PC-9 (cell line): ENCODE measurements around the gene PFKFB3. TPM values are rescaled to one million over a fixed set of nuclear protein-coding genes. Genes with fewer than 3 reads are reported as not detected.

Experiments used
- BruUV-seq: library from RNA; stranded (reverse); fragments of 400-500 nt; replicated peaks from 2 replicates; lab custom pipeline; 2021; lab: Mats Ljungman, UMichigan
- CTCF ChIA-PET: fragments of 300-600 bp; sonication (Branson Sonifier 250); formaldehyde crosslinking; loops from one replicate; lab custom pipeline; 2022; ENCODE audit warnings: antibody characterized with exemption; lab: Charles Lee
- POLR2A ChIA-PET: fragments of 300-600 bp; sonication (Branson Sonifier 250); formaldehyde crosslinking; loops from one replicate; lab custom pipeline; 2022; ENCODE audit warnings: antibody characterized with exemption; ENCODE audit not compliant: unreplicated experiment; lab: Charles Lee
- DNase-seq, 2 experiments: peaks; one replicate each; pipeline versions ENCODE4 v3.0.0 to v3.0.0-alpha.2; 2015 to 2022; ENCODE audit warnings: mixed read lengths in 1 of 2
- H2AFZ ChIP-seq: fragments of 200-600 bp; sonication (generic); 2 replicates; pipeline ENCODE4 v1.8.1; 2017; ENCODE audit warnings: antibody characterized with exemption
- H3F3A ChIP-seq: fragments of 200-600 bp; sonication (generic); 2 replicates; pipeline ENCODE4 v1.8.1; 2017; ENCODE audit warnings: antibody characterized with exemption, mild to moderate bottlenecking, low read depth; ENCODE audit not compliant: insufficient read depth
- H3K27ac ChIP-seq: fragments of 200-600 bp; sonication (generic); 2 replicates; pipeline ENCODE4 v1.6.1; 2016; ENCODE audit warnings: mixed run types
- H3K27me3 ChIP-seq: fragments of 200-600 bp; sonication (generic); 2 replicates; pipeline ENCODE4 v1.6.1; 2016; ENCODE audit warnings: low read depth, mixed run types; ENCODE audit not compliant: insufficient read depth
- H3K36me3 ChIP-seq: fragments of 200-600 bp; sonication (generic); 2 replicates; pipeline ENCODE4 v1.6.1; 2016; ENCODE audit warnings: low read depth, mixed run types
- H3K4me1 ChIP-seq: fragments of 200-600 bp; sonication (generic); replicated peaks from 2 replicates; pipeline ENCODE4 v1.6.1; 2016; ENCODE audit warnings: mixed run types; ENCODE audit not compliant: insufficient read depth
- H3K4me2 ChIP-seq: fragments of 200-600 bp; sonication (generic); 2 replicates; pipeline ENCODE4 v1.6.1; 2017; ENCODE audit warnings: mixed run types
- H3K4me3 ChIP-seq: fragments of 200-600 bp; sonication (generic); 2 replicates; pipeline ENCODE4 v1.6.1; 2016; ENCODE audit warnings: mixed run types
- H3K79me2 ChIP-seq: fragments of 200-600 bp; sonication (generic); 2 replicates; pipeline ENCODE4 v1.6.1; 2017; ENCODE audit warnings: low read depth, mixed run types
- H3K9me2 ChIP-seq: fragments of 200-600 bp; sonication (generic); 2 replicates; pipeline ENCODE4 v1.8.1; 2017; ENCODE audit warnings: mild to moderate bottlenecking; ENCODE audit not compliant: insufficient read depth
- H3K9me3 ChIP-seq: fragments of 200-600 bp; sonication (generic); 2 replicates; pipeline ENCODE4 v1.8.1; 2016; ENCODE audit warnings: low read depth; ENCODE audit not compliant: insufficient read depth
- H4K20me1 ChIP-seq: fragments of 200-600 bp; sonication (generic); 2 replicates; pipeline ENCODE4 v1.8.1; 2017; ENCODE audit not compliant: insufficient read depth
- CTCF ChIP-seq: fragments of 200-600 bp; sonication (generic); conservative IDR thresholded peaks from 2 replicates; pipeline ENCODE4 v1.6.1; 2017; ENCODE audit warnings: mixed run types, antibody characterized with exemption, mild to moderate bottlenecking, moderate library complexity
- EZH2 ChIP-seq: fragments of 200-600 bp; sonication (generic); IDR thresholded peaks from 2 replicates; pipeline ENCODE4 v1.8.0; 2017; ENCODE audit warnings: antibody characterized with exemption, low read depth
- intact Hi-C: fragments of 100-400 bp; cut with micrococcal nuclease; formaldehyde crosslinking; loops from one replicate; pipeline ENCODE4 v1.10.0; 2022; ENCODE audit not compliant: unreplicated experiment
- total RNA-seq: library from RNA; stranded (reverse); gene quantifications from 2 replicates; pipeline ENCODE4 v1.2.3, GENCODE V29; 2021

Gene PFKFB3
- total RNA-seq, 1 experiment from 2014 or later = 37.8 TPM

- POLR2A ChIA-PET = no interaction called here
- intact Hi-C loops = no loop called here
- no peak overlapping the region for H3K4me3 ChIP-seq
- H3K4me1 ChIP-seq = no peaks in the 10 kb centered on the region
- BruUV-seq = no TSS peak
- DNase-seq = no peak
- H3K9me3 ChIP-seq = no peaks in the 10 kb centered on the region
- H3F3A ChIP-seq = no peaks in the 10 kb centered on the region
- H3K9me2 ChIP-seq = no peaks in the 10 kb centered on the region
- H4K20me1 ChIP-seq = no peaks in the 10 kb centered on the region
- TF ChIP-seq EZH2 = no peak
- TF ChIP-seq CTCF = no peak
- CTCF ChIA-PET = no interaction called here
- no peak overlapping the region for H3K27ac ChIP-seq
- no peaks in the 10 kb centered on the region for H3K36me3 ChIP-seq
- no peak overlapping the region for H2AFZ ChIP-seq
- H3K79me2 ChIP-seq = no peaks in the 10 kb centered on the region
- H3K4me2 ChIP-seq = no peak overlapping the region
- no peaks in the 10 kb centered on the region for H3K27me3 ChIP-seq
Measured at GRCh38 chr10:6228647-6229046, 25.9 kb downstream of the PFKFB3 start.

GRCh38 chr10:6229290-6229689, 26.6 kb downstream of the PFKFB3 start:
- DNase-seq = no peak
- Histone ChIP-seq H3K79me2 (no peaks in the 10 kb centered on the region), H4K20me1 (no peaks in the 10 kb centered on the region), H3F3A (no peaks in the 10 kb centered on the region), H3K9me3 (no peaks in the 10 kb centered on the region), H3K4me3 (no peak overlapping the region), H3K27ac (no peak overlapping the region), H3K4me2 (no peak overlapping the region), H3K36me3 (no peaks in the 10 kb centered on the region), H3K27me3 (no peaks in the 10 kb centered on the region), H2AFZ (no peak overlapping the region), H3K4me1 (no peaks in the 10 kb centered on the region), H3K9me2 (no peaks in the 10 kb centered on the region)
- CTCF ChIA-PET = no interaction called here
- intact Hi-C loops = no loop called here
- BruUV-seq = no TSS peak
- POLR2A ChIA-PET = no interaction called here
- no peak for TF ChIP-seq CTCF
- no peak for TF ChIP-seq EZH2

GRCh38 chr10:6229746-6230145, 27.0 kb downstream of the PFKFB3 start:
- CTCF ChIA-PET = no interaction called here
- no peaks in the 10 kb centered on the region for H3K27me3 ChIP-seq
- H3K36me3 ChIP-seq = no peaks in the 10 kb centered on the region
- H3K4me1 ChIP-seq = no peaks in the 10 kb centered on the region
- H3K4me3 ChIP-seq = no peak overlapping the region
- no peaks in the 10 kb centered on the region for H3F3A ChIP-seq
- no peaks in the 10 kb centered on the region for H4K20me1 ChIP-seq
- no peak overlapping the region for H3K4me2 ChIP-seq
- BruUV-seq = no TSS peak
- no peaks in the 10 kb centered on the region for H3K79me2 ChIP-seq
- no peaks in the 10 kb centered on the region for H3K9me2 ChIP-seq
- no peak overlapping the region for H3K27ac ChIP-seq
- no peaks in the 10 kb centered on the region for H3K9me3 ChIP-seq
- TF ChIP-seq EZH2 (no peak), CTCF (no peak)
- H2AFZ ChIP-seq = no peak overlapping the region
- intact Hi-C loops = no loop called here
- POLR2A ChIA-PET = no interaction called here
- no peak for DNase-seq
